ENCODE data around the gene PLOD3. TPM values are rescaled to one million over a fixed set of nuclear protein-coding genes. Genes with fewer than 3 reads are reported as not detected.

The PLOD3 gene
- total and polyA plus RNA-seq, 9 of the 15 experiments (the other 6 are each of a cell fraction or from before 2014, with no cell fraction given): 2.8 to 101 (median 30.9) TPM

DNA sequence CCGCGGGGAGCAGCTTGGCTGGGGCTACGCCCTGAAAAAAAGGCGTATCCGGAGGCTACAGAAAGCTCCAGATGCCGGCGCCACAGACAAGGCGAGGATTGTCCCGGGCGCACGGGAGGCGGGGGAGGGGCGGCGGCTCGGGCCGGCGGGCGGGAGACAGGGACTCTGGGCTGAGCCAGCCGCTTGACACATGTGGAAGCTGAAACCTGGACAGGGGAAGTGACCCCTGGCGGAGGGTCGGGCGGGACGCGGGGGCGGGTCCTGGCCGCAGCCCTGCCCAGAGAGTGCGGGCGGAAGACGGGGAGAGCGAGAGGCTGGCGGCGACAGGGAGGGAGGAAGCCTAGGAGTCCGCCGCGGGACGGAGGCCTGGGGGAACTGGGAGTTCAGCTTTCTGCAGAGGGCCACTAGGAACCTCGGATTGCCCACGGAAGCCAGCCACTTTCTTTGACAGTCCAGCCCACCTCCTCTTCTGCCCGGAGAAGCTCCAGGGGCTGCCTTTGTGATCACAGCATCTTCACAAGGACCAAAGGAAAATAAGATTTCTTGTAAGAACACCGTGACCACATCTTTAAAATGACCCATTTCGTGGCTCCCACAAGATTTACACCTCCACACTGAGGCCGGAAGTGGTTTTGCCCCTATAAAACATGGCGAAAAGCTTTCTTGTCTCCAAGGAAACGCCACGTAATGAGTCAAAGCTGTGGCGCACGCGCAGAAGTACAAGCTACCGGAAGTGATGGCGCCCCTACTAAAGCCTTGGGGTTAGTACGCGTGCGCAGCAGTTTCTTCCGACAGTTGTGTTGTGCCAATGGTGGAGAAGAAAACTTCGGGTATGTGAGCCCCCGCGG, at the start of gene PLOD3, which contains the start of gene ZNHIT1 (continued):
- TF ChIP-seq CC2D1A (IDR thresholded peaks at IDR 0.05) (no peak), POU5F1 (IDR thresholded peaks at IDR 0.05; ENCODE audit: borderline replicate concordance, low read depth, low read length, partially characterized antibody) (no peak), NR1H2 (CRISPR knock-in tag; IDR thresholded peaks at IDR 0.05) (no peak), ZNF23 (CRISPR knock-in tag; IDR thresholded peaks at IDR 0.05) (no peak), SMARCC2 (IDR thresholded peaks at IDR 0.05; ENCODE audit: low read depth) (no peak), RUNX1 (IDR thresholded peaks at IDR 0.05; ENCODE audit: low read depth) (peak; percentile 22; the same call in 1 of the 2 replicates), ZNF12 (CRISPR knock-in tag; IDR thresholded peaks at IDR 0.05) (no peak), GTF2F1 (IDR thresholded peaks at IDR 0.05; ENCODE audit: low read depth, low read length) (no peak), MIER1 (IDR thresholded peaks at IDR 0.05; ENCODE audit: low read depth) (no peak), ZSCAN29 (IDR thresholded peaks at IDR 0.05) (no peak), IFI16 (CRISPR knock-in tag; IDR thresholded peaks at IDR 0.05) (no peak), HCFC1 (IDR thresholded peaks at IDR 0.05; ENCODE audit: low read depth, low read length) (peak; percentile 91), ATF1 (CRISPR knock-in tag; IDR thresholded peaks at IDR 0.05) (no peak), ATF1 (tag; IDR thresholded peaks at IDR 0.05) (peak; percentile 91), SMC3 (conservative IDR thresholded peaks at IDR 0.05; ENCODE audit: insufficient read depth, low read depth, low read length) (no peak), HDAC3 (IDR thresholded peaks at IDR 0.05; ENCODE audit: borderline replicate concordance, partially characterized antibody) (no peak), TAF9B (IDR thresholded peaks at IDR 0.05; ENCODE audit: partially characterized antibody) (no peak), BHLHE40 (IDR thresholded peaks at IDR 0.05; ENCODE audit: low read length) (peak; percentile 85), RBM22 (IDR thresholded peaks at IDR 0.05; ENCODE audit: low read depth, low read length, poor library complexity, severe bottlenecking) (no peak), MAZ (CRISPR knock-in tag; conservative IDR thresholded peaks at IDR 0.05 in 1 of 2, IDR thresholded peaks at IDR 0.05 in 1 of 2) (peak; percentile 53 to 92), BRD9 (IDR thresholded peaks at IDR 0.05; ENCODE audit: low read depth, partially characterized antibody) (peak; percentile 18), KDM4B (IDR thresholded peaks at IDR 0.05; ENCODE audit: borderline replicate concordance in 2 of 2, low read depth in 1 of 2) (no peak; a peak in 1 of 4 replicates)
- TF ChIP-seq, protein P1, sequence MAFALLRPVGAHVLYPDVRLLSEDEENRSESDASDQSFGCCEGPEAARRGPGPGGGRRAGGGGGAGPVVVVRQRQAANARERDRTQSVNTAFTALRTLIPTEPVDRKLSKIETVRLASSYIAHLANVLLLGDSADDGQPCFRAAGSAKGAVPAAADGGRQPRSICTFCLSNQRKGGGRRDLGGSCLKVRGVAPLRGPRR (CRISPR knock-in tag; IDR thresholded peaks at IDR 0.05): no peak
- TF ChIP-seq, protein P2, sequence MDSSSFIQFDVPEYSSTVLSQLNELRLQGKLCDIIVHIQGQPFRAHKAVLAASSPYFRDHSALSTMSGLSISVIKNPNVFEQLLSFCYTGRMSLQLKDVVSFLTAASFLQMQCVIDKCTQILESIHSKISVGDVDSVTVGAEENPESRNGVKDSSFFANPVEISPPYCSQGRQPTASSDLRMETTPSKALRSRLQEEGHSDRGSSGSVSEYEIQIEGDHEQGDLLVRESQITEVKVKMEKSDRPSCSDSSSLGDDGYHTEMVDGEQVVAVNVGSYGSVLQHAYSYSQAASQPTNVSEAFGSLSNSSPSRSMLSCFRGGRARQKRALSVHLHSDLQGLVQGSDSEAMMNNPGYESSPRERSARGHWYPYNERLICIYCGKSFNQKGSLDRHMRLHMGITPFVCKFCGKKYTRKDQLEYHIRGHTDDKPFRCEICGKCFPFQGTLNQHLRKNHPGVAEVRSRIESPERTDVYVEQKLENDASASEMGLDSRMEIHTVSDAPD (CRISPR knock-in tag; IDR thresholded peaks at IDR 0.05): no peak
- TF ChIP-seq, protein P3, sequence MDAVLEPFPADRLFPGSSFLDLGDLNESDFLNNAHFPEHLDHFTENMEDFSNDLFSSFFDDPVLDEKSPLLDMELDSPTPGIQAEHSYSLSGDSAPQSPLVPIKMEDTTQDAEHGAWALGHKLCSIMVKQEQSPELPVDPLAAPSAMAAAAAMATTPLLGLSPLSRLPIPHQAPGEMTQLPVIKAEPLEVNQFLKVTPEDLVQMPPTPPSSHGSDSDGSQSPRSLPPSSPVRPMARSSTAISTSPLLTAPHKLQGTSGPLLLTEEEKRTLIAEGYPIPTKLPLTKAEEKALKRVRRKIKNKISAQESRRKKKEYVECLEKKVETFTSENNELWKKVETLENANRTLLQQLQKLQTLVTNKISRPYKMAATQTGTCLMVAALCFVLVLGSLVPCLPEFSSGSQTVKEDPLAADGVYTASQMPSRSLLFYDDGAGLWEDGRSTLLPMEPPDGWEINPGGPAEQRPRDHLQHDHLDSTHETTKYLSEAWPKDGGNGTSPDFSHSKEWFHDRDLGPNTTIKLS (IDR thresholded peaks at IDR 0.05; ENCODE audit: borderline replicate concordance, low read depth): peak; percentile 85
- TF ChIP-seq, protein P4, sequence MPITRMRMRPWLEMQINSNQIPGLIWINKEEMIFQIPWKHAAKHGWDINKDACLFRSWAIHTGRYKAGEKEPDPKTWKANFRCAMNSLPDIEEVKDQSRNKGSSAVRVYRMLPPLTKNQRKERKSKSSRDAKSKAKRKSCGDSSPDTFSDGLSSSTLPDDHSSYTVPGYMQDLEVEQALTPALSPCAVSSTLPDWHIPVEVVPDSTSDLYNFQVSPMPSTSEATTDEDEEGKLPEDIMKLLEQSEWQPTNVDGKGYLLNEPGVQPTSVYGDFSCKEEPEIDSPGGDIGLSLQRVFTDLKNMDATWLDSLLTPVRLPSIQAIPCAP (CRISPR knock-in tag; IDR thresholded peaks at IDR 0.05; ENCODE audit: borderline replicate concordance): no peak

Measured in K562 (cell line).